ENCODE measurements around the gene NUDT17.

- TF ChIP-seq POLR2A (IDR thresholded peaks at IDR 0.05; ENCODE audit: low read length) (no peak), GATA1 (IDR thresholded peaks at IDR 0.05; ENCODE audit: low read depth, low read length) (no peak)
Observed at GRCh38 chr1:145847827-145848226, 2.4 kb downstream of the NUDT17 start.
